ENCODE results near the gene GGTA1.
"Not testable (repeated sequence)": the region's sequence is repeated elsewhere in the genome, so short reads cannot be mapped to it uniquely, and the experiment has no call there.

GGTA1 gene

DNA sequence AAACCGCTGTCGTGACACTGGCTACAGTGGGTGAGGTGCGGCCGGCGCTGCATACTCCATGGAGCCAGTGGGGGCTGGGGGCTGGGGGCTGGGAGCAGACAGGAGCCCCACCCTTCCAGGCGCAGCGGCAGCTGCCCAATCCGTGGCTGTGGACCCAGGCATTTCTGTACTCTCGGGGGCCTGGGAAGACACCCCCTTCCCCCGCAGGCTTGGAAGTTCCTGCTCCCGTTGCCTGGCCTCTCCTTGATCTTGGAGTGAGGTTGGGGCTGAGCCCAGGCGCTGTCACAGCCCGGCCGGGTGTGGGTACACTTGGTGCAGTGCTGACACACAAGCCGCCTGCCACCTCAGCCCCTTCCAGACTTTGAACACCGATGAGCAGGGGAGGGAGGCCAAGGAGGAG lies 27.7 kb upstream of the GGTA1 start:
- POLR2A ChIA-PET = no interaction called here
- TF ChIP-seq, protein P1, sequence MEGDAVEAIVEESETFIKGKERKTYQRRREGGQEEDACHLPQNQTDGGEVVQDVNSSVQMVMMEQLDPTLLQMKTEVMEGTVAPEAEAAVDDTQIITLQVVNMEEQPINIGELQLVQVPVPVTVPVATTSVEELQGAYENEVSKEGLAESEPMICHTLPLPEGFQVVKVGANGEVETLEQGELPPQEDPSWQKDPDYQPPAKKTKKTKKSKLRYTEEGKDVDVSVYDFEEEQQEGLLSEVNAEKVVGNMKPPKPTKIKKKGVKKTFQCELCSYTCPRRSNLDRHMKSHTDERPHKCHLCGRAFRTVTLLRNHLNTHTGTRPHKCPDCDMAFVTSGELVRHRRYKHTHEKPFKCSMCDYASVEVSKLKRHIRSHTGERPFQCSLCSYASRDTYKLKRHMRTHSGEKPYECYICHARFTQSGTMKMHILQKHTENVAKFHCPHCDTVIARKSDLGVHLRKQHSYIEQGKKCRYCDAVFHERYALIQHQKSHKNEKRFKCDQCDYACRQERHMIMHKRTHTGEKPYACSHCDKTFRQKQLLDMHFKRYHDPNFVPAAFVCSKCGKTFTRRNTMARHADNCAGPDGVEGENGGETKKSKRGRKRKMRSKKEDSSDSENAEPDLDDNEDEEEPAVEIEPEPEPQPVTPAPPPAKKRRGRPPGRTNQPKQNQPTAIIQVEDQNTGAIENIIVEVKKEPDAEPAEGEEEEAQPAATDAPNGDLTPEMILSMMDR (IDR thresholded peaks at IDR 0.05; ENCODE audit: insufficient read depth, low read length, missing control alignments) = no peak
- H3K4me3 ChIP-seq (ENCODE audit: low read depth, low read length) = no peak overlapping the region
- no peak for DNase-seq (ENCODE audit: low read depth, low spot score)
- CTCF ChIA-PET = interaction anchor here (1.2 kb wide), 1 partner anchor 30 kb away, joined by 3 read pairs; no protein-coding TSS in a partner anchor

DNA sequence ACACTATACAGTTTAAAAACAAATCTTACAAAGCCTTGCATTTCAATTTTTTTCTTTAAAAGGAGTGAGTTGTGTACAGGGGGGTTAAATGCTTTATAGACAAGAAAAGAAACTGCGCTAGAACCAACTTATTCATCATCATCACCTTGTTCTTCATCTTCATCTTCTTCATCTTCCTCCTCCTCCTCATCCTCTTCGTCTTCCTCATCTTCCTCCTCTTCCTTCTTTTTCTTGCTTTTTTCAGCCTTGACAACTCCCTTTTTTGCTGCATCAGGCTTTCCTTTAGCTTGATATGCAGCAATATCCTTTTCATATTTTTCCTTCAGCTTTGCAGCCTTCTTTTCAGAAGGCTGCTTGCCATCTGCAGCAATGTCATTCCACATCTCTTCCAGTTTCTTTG lies 20.0 kb upstream of the GGTA1 start:
- DNase-seq (ENCODE audit: low read depth, low spot score); H3K4me3 ChIP-seq (ENCODE audit: low read depth, low read length); POLR2A ChIA-PET: not testable (repeated sequence)
- CTCF ChIA-PET = interaction anchor here (0.9 to 1.4 kb wide), 2 partner anchors 20 to 26 kb away, joined by 3 to 4 read pairs; partner anchors contain the start of gene GGTA1

DNA sequence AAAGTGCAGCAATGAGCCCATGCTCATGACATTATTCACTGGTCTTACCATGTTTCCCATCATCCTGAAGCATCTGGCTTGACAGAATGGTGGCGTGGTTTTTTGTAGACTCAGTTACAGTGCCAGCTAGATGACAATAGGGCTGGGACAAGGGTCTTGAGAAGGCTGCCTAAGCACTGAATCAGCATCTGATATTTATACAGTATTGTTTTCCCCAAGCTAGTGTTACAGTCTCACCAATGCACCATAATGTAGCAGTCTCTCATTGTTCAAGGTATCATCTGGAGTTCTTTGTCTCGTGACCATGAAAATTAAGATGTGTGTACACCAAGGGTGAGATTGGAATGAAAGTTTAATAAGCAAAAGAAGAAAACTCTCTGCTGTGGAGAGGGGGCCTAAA lies 19.0 kb upstream of the GGTA1 start:
- DNase-seq (ENCODE audit: low read depth, low spot score) = no peak
- TF ChIP-seq, protein P1 (IDR thresholded peaks at IDR 0.05; ENCODE audit: insufficient read depth, low read length, missing control alignments) = no peak
- POLR2A ChIA-PET = no interaction called here
- CTCF ChIA-PET = interaction anchor here (1.0 kb wide), 1 partner anchor 58 kb away, joined by 3 read pairs; no protein-coding TSS in a partner anchor
- H3K4me3 ChIP-seq (ENCODE audit: low read depth, low read length) = no peak overlapping the region

DNA sequence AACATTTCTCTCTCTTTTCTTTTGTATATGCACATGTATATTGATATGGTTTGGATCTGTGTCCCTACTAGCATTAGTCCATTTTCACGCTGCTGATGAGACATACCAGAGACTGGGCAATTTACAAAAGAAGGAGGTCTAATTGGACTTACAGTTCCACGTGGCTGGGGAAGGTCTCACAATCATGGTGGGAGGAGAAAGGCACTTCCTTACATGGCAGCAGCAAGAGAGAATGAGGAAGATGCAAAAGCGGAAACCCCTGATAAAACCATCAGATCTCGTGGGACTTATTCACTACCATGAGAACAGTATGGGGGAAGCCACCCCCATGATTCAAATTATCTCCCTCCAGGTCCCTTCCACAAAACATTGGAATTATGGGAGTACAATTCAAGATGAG lies 13.5 kb upstream of the GGTA1 start:
- CTCF ChIA-PET; DNase-seq (ENCODE audit: low read depth, low spot score); H3K4me3 ChIP-seq (ENCODE audit: low read depth, low read length); POLR2A ChIA-PET: not testable (repeated sequence)

DNA sequence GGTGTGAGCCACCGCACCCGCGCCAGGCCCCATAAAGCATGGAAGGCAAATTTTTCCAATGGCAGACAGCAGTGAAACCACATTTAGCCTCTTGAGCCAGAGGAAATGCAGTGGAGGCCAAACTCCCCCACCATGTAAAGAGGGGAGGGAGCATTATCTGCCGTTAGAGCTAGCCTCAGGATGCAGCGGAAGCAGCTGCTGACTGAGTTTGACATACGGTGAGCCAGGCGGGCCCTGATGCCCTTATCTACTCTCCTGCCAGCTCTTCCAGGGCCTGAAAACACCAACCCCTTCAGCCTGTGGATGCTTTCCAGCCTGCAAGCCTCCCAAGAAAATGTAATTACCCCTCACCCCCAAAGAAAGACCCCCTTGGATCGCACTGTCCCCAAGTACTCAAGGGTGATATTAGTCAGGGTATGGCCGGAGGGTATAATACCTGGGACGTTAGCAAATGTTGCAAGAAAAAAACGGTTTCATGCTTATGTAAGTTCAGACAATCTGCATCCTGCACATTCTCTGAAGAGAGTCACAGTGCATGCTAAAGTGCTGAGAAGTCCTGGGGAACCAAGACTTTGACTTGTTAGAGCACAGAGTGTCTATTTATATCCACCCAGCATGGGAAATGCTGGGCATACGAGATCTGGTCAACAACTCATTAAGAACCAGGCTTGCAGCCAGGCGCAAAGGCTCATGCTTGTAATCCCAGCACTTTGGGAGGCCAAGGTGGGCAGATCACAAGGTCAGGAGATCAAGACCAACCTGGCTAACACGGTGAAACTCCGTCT lies 11.3 kb upstream of the GGTA1 start:
- H3K4me3 ChIP-seq (ENCODE audit: low read depth, low read length) = no peak overlapping the region
- ChIA-PET POLR2A (no interaction called here), CTCF (no interaction called here)
- TF ChIP-seq, protein P1 (IDR thresholded peaks at IDR 0.05; ENCODE audit: insufficient read depth, low read length, missing control alignments) = no peak
- DNase-seq (ENCODE audit: low read depth, low spot score) = peak; percentile 21

DNA sequence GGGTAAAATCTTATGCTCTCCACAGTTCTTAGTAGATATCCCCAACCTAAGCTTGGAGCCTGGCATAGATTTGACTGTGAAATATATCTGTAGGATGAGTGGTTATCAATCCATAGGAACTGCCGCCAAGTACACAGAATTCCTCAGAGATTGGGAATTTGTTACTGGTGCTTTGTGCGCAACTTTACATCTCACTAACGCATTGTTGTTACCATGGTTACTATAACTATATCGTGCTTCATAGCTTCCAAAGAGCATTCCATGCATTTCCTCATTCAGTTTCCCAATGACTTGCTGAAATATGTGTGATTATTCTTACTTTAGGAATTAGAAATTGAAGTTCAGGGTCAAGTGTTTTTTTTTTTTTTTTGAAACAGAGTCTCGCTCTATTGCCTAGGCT lies 9.5 kb upstream of the GGTA1 start:
- no peak for DNase-seq (ENCODE audit: low read depth, low spot score)
- H3K4me3 ChIP-seq (ENCODE audit: low read depth, low read length) = no peak overlapping the region
- CTCF ChIA-PET = no interaction called here
- TF ChIP-seq, protein P1 (IDR thresholded peaks at IDR 0.05; ENCODE audit: insufficient read depth, low read length, missing control alignments) = no peak
- POLR2A ChIA-PET = no interaction called here

DNA sequence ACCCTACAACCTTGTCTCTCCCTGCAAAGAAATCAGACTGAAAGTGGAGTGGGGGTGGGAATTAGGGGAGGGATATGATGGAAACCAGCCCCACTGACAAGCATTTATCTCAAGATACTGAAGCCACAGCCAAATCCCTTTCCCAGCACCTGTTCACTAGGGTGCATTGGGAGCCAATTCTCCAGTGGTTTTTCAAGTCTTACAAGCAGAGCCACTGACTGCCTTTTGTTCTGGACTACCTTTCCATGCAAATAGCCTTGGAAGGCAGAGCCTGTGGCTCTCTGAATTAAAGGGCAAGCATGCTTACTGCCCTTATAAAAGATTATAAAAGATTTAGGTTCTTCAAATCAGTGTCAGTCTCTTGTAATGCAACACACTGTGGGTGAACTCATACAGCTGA lies 8.8 kb upstream of the GGTA1 start:
- DNase-seq (ENCODE audit: low read depth, low spot score) = no peak
- TF ChIP-seq, protein P1 (IDR thresholded peaks at IDR 0.05; ENCODE audit: insufficient read depth, low read length, missing control alignments) = no peak
- H3K4me3 ChIP-seq (ENCODE audit: low read depth, low read length) = no peak overlapping the region
- POLR2A ChIA-PET = interaction anchor here (0.6 kb wide), 1 partner anchor 90 kb away, joined by 3 read pairs; no protein-coding TSS in a partner anchor
- CTCF ChIA-PET = no interaction called here
